NCI-H187 treated with DMSO at 0.1 percent for 48 hours (cell line): ENCODE measurements around the gene CCDC184.

Source experiments
- DNase-seq: peaks from one replicate; lab custom pipeline; 2025; lab: John Stamatoyannopoulos, UW

Gene CCDC184

GRCh38 chr12:48179466-48179865, 4.0 kb upstream of the CCDC184 start:
- no peak for DNase-seq

GRCh38 chr12:48180424-48180823, 3.0 kb upstream of the CCDC184 start:
- DNase-seq, result no peak

GRCh38 chr12:48180857-48181495, 2.5 kb upstream of the CCDC184 start:
- no peak for DNase-seq

- DNase-seq, result no peak
These were observed 813 bp upstream of the CCDC184 start for GRCh38 chr12:48182631-48183030.

GRCh38 chr12:48183876-48184548, 568 bp downstream of the CCDC184 start:
- DNase-seq, result no peak

- no peak for DNase-seq
These were observed 1.1 kb downstream of the CCDC184 start for GRCh38 chr12:48184549-48184922.

- DNase-seq, result no peak
These were observed 1.9 kb downstream of the CCDC184 start for GRCh38 chr12:48185181-48185919.

GRCh38 chr12:48187916-48188695, 4.7 kb downstream of the CCDC184 start:
- no peak for DNase-seq

GRCh38 chr12:48189331-48190125, 6.1 kb downstream of the CCDC184 start:
- peak; percentile 36 for DNase-seq

- DNase-seq, result no peak
These were observed 7.7 kb downstream of the CCDC184 start for GRCh38 chr12:48191096-48191495.

GRCh38 chr12:48192861-48193260, 9.4 kb downstream of the CCDC184 start:
- no peak for DNase-seq

GRCh38 chr12:48193623-48194022, 10.2 kb downstream of the CCDC184 start:
- DNase-seq, result no peak

- DNase-seq, result no peak
These were observed 11.4 kb downstream of the CCDC184 start for GRCh38 chr12:48194799-48195201.

GRCh38 chr12:48197549-48197970, 14.1 kb downstream of the CCDC184 start:
- peak; percentile 68 for DNase-seq

GRCh38 chr12:48197971-48198671, 14.7 kb downstream of the CCDC184 start:
- peak; percentile 90 for DNase-seq

- no peak for DNase-seq
These were observed 15.2 kb downstream of the CCDC184 start for GRCh38 chr12:48198672-48198971.

- no peak for DNase-seq
These were observed 15.5 kb downstream of the CCDC184 start for GRCh38 chr12:48198985-48199384.

GRCh38 chr12:48199774-48200221, 16.4 kb downstream of the CCDC184 start:
- DNase-seq, result no peak

GRCh38 chr12:48201091-48201490, 17.6 kb downstream of the CCDC184 start:
- DNase-seq, result no peak

GRCh38 chr12:48201516-48201915, 18.1 kb downstream of the CCDC184 start:
- DNase-seq, result no peak

- no peak for DNase-seq
These were observed 19.3 kb downstream of the CCDC184 start for GRCh38 chr12:48202766-48203165.
